Left ventricle myocardium inferior (tissue), 1 donor: Measurements from ENCODE around the gene KLHDC7B. TPM values are rescaled to one million over a fixed set of nuclear protein-coding genes. Genes with fewer than 3 reads are reported as not detected.

ENCODE experiments used
- DNase-seq: peaks from one replicate; pipeline ENCODE4 v3.0.0-alpha.2; 2020
- H3K27ac ChIP-seq: fragments of 200-600 bp; replicated peaks from 2 replicates; pipeline ENCODE4 v1.8.0; 2021
- H3K27me3 ChIP-seq: fragments of 200-600 bp; 2 replicates; pipeline ENCODE4 v1.8.0; 2021; ENCODE audit warnings: low read depth
- H3K36me3 ChIP-seq: fragments of 200-600 bp; 2 replicates; pipeline ENCODE4 v1.8.0; 2021
- H3K4me1 ChIP-seq: fragments of 200-600 bp; 2 replicates; pipeline ENCODE4 v1.8.0; 2021
- H3K4me3 ChIP-seq: fragments of 200-600 bp; 2 replicates; pipeline ENCODE4 v1.8.0; 2021; ENCODE audit warnings: mild to moderate bottlenecking, moderate library complexity
- H3K9me3 ChIP-seq: fragments of 200-600 bp; replicated peaks from 2 replicates; pipeline ENCODE4 v1.8.0; 2021
- intact Hi-C: fragments of 100-400 bp; cut with micrococcal nuclease; formaldehyde crosslinking; loops from one replicate; pipeline ENCODE4 v1.11.0; 2022
- total RNA-seq: library from RNA; stranded (reverse); fragmentation: NEBNext Ultra II Directional; extraction: Animal tissue kit (Norgen Biotek cat#: 25700); gene quantifications from one replicate; pipeline ENCODE4 v1.2.1, GENCODE V29; 2021
- TF ChIP-seq, protein P1 (sequence below): fragments of 200-600 bp; IDR thresholded peaks from 2 replicates; pipeline ENCODE4 v1.8.0; 2021; ENCODE audit warnings: antibody characterized with exemption, mild to moderate bottlenecking, borderline replicate concordance
- donor health status: DM: no; HTN: yes; CAD: no; lungs with severe emphysema.

Gene KLHDC7B
- total RNA-seq, 1 donor from 2014 or later, result not detected

DNA sequence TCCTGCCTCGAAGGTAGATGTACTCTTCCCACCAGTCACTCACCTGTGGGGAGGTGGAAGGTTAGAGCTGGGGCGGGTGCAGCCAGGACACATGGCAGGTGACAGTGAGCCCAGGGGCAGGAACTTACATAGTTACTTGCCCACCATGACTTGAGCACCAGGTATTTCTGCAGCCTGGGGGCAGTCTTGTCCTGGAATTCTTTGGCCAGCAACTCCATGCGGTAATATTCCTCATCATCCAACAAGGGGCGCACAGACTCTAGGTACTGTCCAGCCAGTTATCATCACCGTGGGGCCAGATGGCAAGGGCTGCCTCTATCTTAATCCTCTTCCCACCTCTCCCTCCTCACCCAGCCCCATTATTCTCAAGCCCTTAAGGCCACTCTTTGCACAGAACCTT lies 30.4 kb downstream of the KLHDC7B start:
- H3K27ac ChIP-seq, result peak overlapping the region; percentile 99
- H3K4me3 ChIP-seq, result peak overlapping the region; percentile 73
- H3K27me3 ChIP-seq, result no peaks in the 10 kb centered on the region

DNA sequence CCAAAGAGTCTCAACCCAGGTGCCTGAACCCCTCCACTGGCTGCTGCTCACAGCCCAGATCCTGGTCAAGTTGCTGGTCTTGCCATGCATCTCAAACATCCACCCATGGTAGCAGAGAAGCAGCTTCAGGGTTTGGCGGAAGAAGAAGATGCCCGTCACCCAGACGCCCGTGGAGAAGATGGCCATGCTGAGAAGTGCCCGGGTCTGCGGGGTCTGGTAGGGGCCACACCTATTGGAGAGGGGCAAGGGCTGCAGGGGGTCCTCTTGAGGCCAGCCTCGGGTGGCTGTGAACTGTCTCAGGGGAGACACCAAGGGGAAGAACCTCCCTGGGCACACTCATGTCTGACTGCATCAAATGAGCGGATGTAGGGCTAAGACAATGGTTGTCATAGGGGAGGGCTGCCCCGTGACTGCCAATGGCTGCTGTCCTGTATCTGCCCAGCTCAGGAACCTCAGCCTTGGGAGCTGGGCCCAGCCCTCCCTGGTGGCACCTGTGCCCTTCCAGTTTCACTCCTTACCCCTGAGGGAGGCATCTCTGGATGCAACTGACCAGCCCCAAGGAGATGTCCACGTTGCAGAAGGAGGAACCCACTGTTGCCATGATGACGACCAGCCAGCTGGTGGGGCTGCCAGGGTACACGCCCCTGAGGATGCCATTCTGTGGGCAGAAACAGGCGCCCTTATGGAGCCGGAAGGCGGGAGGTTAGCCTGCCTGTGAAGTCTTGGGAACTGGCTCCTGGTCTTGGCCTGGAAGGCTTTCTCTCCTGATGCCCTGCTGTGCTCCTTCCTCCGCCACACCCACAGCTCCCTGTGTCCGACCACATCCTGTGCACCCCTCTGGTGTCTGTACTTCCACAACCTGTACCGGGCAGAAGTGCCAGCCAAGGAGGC lies 31.4 kb downstream of the KLHDC7B start:
- Histone ChIP-seq H3K36me3 (peaks cover 52% of the 10 kb centered on the region), H3K27me3 (no peaks in the 10 kb centered on the region), H3K9me3 (no peaks in the 10 kb centered on the region), H3K27ac (peak overlapping the region; percentile 99), H3K4me3 (peak overlapping the region; percentile 73), H3K4me1 (peaks cover 85% of the 10 kb centered on the region)
- TF ChIP-seq, protein P1, sequence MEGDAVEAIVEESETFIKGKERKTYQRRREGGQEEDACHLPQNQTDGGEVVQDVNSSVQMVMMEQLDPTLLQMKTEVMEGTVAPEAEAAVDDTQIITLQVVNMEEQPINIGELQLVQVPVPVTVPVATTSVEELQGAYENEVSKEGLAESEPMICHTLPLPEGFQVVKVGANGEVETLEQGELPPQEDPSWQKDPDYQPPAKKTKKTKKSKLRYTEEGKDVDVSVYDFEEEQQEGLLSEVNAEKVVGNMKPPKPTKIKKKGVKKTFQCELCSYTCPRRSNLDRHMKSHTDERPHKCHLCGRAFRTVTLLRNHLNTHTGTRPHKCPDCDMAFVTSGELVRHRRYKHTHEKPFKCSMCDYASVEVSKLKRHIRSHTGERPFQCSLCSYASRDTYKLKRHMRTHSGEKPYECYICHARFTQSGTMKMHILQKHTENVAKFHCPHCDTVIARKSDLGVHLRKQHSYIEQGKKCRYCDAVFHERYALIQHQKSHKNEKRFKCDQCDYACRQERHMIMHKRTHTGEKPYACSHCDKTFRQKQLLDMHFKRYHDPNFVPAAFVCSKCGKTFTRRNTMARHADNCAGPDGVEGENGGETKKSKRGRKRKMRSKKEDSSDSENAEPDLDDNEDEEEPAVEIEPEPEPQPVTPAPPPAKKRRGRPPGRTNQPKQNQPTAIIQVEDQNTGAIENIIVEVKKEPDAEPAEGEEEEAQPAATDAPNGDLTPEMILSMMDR, result no peak
- DNase-seq, result no peak
- intact Hi-C loops, result no loop called here

More for the DNA sequence above, 30.4 kb downstream of the KLHDC7B start:
- peaks cover 59% of the 10 kb centered on the region for H3K36me3 ChIP-seq
- TF ChIP-seq, protein P1, result peak; percentile 54
- H3K9me3 ChIP-seq, result no peaks in the 10 kb centered on the region
- intact Hi-C loops, result no loop called here
- H3K4me1 ChIP-seq, result peaks cover 85% of the 10 kb centered on the region
- no peak for DNase-seq

DNA sequence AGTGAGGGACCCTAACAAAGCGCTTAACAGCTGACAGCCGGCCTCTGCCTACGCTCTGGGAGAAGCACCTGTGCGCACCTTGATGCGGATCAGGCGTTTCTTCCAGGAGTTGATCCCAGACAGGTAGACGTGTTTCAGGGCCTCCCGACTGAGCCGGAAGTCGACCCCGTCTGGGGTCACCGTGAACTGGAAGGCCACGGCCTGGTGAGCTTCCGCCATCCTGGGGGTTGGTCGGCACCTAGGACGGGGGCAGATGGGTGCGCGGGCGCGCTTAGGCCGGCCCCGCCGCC lies 31.9 kb downstream of the KLHDC7B start:
- Histone ChIP-seq H3K4me1 (peaks cover 85% of the 10 kb centered on the region), H3K27me3 (no peaks in the 10 kb centered on the region), H3K9me3 (no peaks in the 10 kb centered on the region), H3K27ac (peak overlapping the region; percentile 99), H3K4me3 (peak overlapping the region; percentile 73), H3K36me3 (peaks cover 46% of the 10 kb centered on the region)
- TF ChIP-seq, protein P1, result no peak
- DNase-seq, result no peak
- intact Hi-C loops, result no loop called here

DNA sequence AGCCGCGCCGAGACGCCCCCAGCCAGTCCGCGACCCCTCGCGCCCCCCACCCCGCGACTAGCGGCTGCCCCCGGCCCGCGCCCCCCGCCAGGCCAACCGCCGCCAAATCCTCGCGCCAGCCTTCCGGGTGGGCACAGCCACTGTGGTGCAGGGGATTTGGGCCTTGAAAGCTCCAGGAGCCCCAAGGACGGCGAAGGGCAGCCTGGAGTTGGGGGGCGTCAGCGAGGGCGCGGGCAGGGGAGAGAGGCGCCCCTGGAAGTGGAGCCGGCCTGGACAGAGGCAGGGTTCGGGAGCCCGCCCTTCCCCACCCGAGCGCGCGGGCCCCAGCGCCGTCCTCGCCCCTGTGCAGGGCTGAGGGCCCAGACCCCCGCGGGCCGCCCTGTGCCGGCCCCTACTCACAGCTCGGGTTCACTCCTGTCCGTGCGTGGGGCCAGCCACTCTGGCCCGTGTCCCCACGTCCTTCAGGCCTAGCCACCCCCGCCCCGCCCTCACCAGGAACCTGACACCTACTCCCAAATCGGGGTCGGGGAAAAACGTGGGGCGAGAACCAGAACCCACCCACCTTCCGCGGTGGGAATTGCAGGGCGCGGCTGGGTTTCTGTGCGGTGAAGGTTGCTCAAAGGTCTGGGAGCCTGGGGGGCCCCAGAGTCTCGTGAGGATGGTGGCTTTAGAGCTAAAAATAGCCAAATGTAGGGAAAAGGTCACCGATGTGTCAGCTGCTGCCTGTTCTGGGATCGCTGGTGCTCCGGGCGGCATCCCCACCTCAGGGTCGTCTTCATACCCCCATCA lies 32.5 kb downstream of the KLHDC7B start, which contains the start of gene CPT1B:
CPT1B (minus strand) TSS at position 441 of the 789 bp plus-strand sequence. CDS start 512 bp downstream, outside the sequence.
- peak; percentile 70 for DNase-seq
- intact Hi-C loops, result no loop called here
- Histone ChIP-seq H3K27ac (peak within 1 kb of the TSS; percentile 99), H3K9me3 (no peaks in the 10 kb centered on the region), H3K36me3 (peaks cover 41% of the 10 kb centered on the region), H3K4me1 (peaks cover 87% of the 10 kb centered on the region), H3K4me3 (peak within 1 kb of the TSS; percentile 73), H3K27me3 (no peaks in the 10 kb centered on the region)
- TF ChIP-seq, protein P1, result peak; percentile 45

DNA sequence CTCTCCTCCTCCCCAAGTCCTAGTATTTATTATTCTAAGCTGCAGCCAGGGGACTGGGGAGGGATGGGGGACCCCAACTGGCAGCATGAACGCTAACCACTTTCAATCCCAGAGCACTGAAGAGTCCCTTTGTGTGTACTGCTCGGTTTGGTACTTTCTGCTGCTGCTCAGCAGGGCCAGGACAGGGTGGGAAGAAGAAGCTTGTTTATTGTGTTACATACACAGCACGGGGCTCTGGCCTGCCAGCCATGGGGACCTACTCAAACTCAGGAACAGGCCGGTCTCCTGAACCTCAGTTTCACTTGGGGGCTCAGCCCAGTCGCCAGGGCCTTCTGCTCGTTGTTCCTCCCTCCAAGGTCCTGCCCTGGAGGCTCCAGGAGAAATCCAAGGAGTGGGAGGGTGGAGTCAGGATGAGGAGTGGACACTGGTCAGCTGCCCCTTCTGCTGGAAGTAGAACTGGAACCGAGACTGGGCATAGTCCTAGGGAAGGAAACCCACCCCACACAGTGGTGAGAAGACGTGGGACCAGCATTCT lies 33.1 kb downstream of the KLHDC7B start:
- Histone ChIP-seq H3K4me1 (peaks cover 87% of the 10 kb centered on the region), H3K27ac (peak overlapping the region; percentile 99), H3K4me3 (peak overlapping the region; percentile 73), H3K9me3 (no peaks in the 10 kb centered on the region), H3K27me3 (no peaks in the 10 kb centered on the region), H3K36me3 (peaks cover 34% of the 10 kb centered on the region)
- no peak for DNase-seq
- TF ChIP-seq, protein P1, result no peak
- intact Hi-C loops, result no loop called here
